SH-SY5Y (cell line): ENCODE data around the gene LATS1.

Source experiments
- GATA2 ChIP-seq: IDR thresholded peaks from 2 replicates; pipeline ENCODE4 v1.6.1; 2011; ENCODE audit warnings: mild to moderate bottlenecking, low read depth, low read length
- GATA3 ChIP-seq: IDR thresholded peaks from 2 replicates; pipeline ENCODE4 v1.6.1; 2011; ENCODE audit warnings: low read depth, mild to moderate bottlenecking, low read length, moderate library complexity

- no peak for TF ChIP-seq GATA3
- TF ChIP-seq GATA2, result no peak
Observed at GRCh38 chr6:149761438-149761837, 43.5 kb upstream of the LATS1 start.
